MG63 (cell line): Measurements from ENCODE around the gene NNMT. TPM values are rescaled to one million over a fixed set of nuclear protein-coding genes. Genes with fewer than 3 reads are reported as not detected.

Experiments
- DNase-seq: peaks from one replicate; pipeline ENCODE4 v3.0.0-alpha.2; 2020
- H3K27me3 ChIP-seq: fragments of 250-450 bp; sonication (Bioruptor Pico); 2 replicates; pipeline ENCODE4 v1.5.1; 2020; ENCODE audit warnings: mild to moderate bottlenecking, moderate library complexity
- H3K36me3 ChIP-seq: fragments of 250-450 bp; sonication (Bioruptor Pico); 2 replicates; pipeline ENCODE4 v1.5.1; 2020; ENCODE audit warnings: mild to moderate bottlenecking, moderate library complexity
- H3K4me3 ChIP-seq: fragments of 250-450 bp; sonication (Bioruptor Pico); 2 replicates; pipeline ENCODE4 v1.5.1; 2020; ENCODE audit warnings: mild to moderate bottlenecking, moderate library complexity
- H3K9me3 ChIP-seq: fragments of 250-450 bp; sonication (Bioruptor Pico); 2 replicates; pipeline ENCODE4 v1.5.1; 2020; ENCODE audit warnings: mild to moderate bottlenecking, moderate library complexity
- total RNA-seq: library from RNA; depleted of rRNA; stranded (reverse); fragments of >200 nt; shearing (Covaris generic); gene quantifications from 2 replicates; pipeline ENCODE4 v1.2.3, GENCODE V29; 2014; ENCODE audit warnings: low replicate concordance

NNMT gene
- total RNA-seq, 1 experiment from 2014 or later: 715 TPM

- Histone ChIP-seq H3K9me3 (no peaks in the 10 kb centered on the region), H3K36me3 (no peaks in the 10 kb centered on the region), H3K27me3 (no peaks in the 10 kb centered on the region), H3K4me3 (no peak overlapping the region)
- DNase-seq: no peak
These were observed 36.6 kb upstream of the NNMT start for GRCh38 chr11:114259551-114259983.

- H3K9me3 ChIP-seq: no peaks in the 10 kb centered on the region
- no peaks in the 10 kb centered on the region for H3K36me3 ChIP-seq
- H3K27me3 ChIP-seq: peaks cover 2% of the 10 kb centered on the region; the same call in 1 of the 2 replicates
- no peak for DNase-seq
- no peak overlapping the region for H3K4me3 ChIP-seq
These were observed 36.1 kb upstream of the NNMT start for GRCh38 chr11:114260077-114260476.

DNA sequence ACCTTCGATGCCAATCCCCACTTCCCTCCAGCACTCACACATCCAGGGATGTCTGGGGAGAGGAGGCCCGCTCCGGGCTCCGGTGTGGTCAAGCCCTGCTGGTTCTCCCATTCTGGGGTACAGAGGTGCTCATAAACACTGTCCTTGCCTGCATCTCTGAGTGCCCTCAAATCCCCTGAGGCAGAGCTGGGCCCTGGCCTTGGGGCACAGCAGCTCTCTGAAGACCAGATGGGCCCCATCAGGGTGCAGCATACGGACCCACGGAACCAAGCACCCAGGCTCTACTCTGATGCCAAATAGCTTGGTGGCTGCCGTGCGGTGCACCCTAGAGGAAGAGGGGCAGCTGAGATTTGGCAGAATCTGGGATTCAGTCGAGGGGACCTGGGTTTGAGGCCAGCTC lies 35.7 kb upstream of the NNMT start:
- no peak for DNase-seq
- Histone ChIP-seq H3K36me3 (no peaks in the 10 kb centered on the region), H3K9me3 (no peaks in the 10 kb centered on the region), H3K27me3 (peaks cover 3% of the 10 kb centered on the region; the same call in 1 of the 2 replicates), H3K4me3 (no peak overlapping the region)

- Histone ChIP-seq H3K4me3 (no peak overlapping the region), H3K27me3 (peaks cover 3% of the 10 kb centered on the region; the same call in 1 of the 2 replicates), H3K9me3 (no peaks in the 10 kb centered on the region), H3K36me3 (no peaks in the 10 kb centered on the region)
- no peak for DNase-seq
These were observed 34.4 kb upstream of the NNMT start for GRCh38 chr11:114261791-114262190.

- DNase-seq: no peak
- H3K27me3 ChIP-seq: peaks cover 3% of the 10 kb centered on the region; the same call in 1 of the 2 replicates
- no peaks in the 10 kb centered on the region for H3K36me3 ChIP-seq
- no peak overlapping the region for H3K4me3 ChIP-seq
- H3K9me3 ChIP-seq: no peaks in the 10 kb centered on the region
These were observed 33.3 kb upstream of the NNMT start for GRCh38 chr11:114262681-114263512.

GRCh38 chr11:114263513-114264170 lies 32.6 kb upstream of the NNMT start:
- Histone ChIP-seq H3K9me3 (no peaks in the 10 kb centered on the region), H3K36me3 (no peaks in the 10 kb centered on the region), H3K27me3 (peaks cover 3% of the 10 kb centered on the region; the same call in 1 of the 2 replicates), H3K4me3 (no peak overlapping the region)
- DNase-seq: no peak

GRCh38 chr11:114264381-114264780 lies 31.8 kb upstream of the NNMT start:
- H3K36me3 ChIP-seq: no peaks in the 10 kb centered on the region
- H3K4me3 ChIP-seq: no peak overlapping the region
- DNase-seq: no peak
- H3K27me3 ChIP-seq: peaks cover 3% of the 10 kb centered on the region
- H3K9me3 ChIP-seq: no peaks in the 10 kb centered on the region

DNA sequence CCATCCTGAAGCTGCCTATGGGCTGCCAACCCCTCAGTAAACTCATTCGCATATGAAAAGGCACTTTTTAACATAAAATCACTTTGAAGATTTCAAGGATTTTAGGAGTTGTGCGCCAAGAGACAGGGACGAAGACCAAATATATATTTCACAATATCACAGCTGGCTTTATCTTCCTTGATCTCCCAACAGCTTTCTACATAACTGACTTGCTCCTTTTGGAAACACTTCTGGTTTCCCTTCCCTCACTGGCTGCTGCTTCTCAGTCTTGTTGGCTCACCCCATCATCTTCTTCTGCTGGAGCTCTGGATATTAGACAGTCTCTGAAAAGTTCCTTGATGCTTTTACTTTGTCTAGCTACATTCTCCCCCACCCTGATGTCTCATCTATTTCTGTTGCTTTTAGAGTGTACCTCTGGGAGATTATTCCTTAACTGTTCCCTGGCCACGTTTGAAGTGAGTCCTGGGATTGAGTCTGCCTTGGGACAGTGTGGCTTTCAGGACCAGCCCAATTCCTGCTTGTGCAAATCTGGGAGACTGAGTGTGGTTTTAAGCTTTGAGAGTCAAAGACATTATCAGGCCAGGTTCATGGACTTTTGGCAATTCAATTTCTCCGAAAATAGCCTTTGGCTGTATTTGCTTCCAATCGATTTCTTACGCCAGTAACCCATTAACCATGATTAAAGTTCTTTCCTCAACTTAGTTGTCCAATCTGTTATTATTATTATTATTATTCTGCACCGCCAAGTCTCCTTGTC lies 30.9 kb upstream of the NNMT start:
- H3K9me3 ChIP-seq: no peaks in the 10 kb centered on the region
- H3K36me3 ChIP-seq: no peaks in the 10 kb centered on the region
- no peak for DNase-seq
- no peak overlapping the region for H3K4me3 ChIP-seq
- H3K27me3 ChIP-seq: peaks cover 3% of the 10 kb centered on the region

DNA sequence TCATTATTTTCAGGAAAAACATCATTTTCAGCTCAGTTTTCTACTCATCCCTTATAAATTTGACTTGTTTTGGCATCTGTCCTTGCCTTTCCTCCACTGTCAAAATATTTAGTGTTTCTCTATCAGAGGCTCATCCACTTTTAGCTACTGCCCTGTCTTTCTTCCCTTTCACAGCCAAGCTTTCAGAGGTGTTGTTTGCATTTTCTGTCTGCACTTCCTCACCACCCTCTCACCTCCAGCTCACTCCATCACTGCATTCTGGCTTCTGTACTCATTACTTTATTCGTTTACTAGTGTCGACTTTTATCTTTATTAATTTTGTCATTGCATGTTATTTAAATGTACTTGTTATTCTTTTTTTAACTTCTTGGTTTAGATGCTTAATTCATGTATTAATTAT lies 26.7 kb upstream of the NNMT start:
- DNase-seq: no peak
- Histone ChIP-seq H3K27me3 (peaks cover 3% of the 10 kb centered on the region), H3K4me3 (no peak overlapping the region)

DNA sequence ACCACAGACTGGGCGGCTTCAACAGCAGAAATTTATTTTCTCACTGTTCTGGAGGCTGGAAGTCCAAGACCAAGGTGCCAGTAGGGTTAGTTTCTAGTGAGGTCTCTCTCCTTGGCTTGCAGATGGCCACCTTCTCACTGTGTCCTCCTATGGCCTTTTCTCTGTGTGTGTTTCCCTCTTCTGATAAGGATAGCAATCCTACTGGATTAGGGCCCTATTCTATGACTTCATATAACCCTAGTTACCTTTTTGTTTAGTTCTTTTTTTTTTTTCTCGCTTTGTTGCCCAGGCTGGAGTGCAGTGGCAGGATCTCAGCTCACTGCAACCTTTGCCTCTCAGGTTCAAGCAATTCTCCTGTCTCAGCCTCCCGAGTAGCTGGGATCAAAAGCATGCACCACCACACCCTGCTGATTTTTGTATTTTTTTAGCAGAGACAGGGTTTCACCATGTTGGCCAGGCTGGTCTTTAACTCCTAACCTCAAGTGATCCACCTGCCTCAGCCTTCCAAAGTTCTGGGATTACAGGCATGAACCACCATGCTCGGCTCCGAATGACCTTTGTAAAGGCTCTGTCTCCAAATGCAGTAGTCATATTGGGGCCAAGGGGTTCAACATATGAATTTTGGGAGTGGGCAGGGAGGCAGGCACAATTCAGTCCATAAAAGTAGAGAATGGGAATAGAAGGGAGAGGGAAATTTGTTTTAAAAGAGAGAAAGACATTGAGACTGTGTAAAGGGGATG lies 25.5 kb upstream of the NNMT start:
- peaks cover 3% of the 10 kb centered on the region; the same call in 1 of the 2 replicates for H3K27me3 ChIP-seq

More for the DNA sequence above, 26.7 kb upstream of the NNMT start:
- Histone ChIP-seq H3K9me3 (no peaks in the 10 kb centered on the region), H3K36me3 (no peaks in the 10 kb centered on the region)

GRCh38 chr11:114271316-114271715 lies 24.9 kb upstream of the NNMT start:
- no peak for DNase-seq
- no peaks in the 10 kb centered on the region for H3K36me3 ChIP-seq
- no peaks in the 10 kb centered on the region for H3K9me3 ChIP-seq
- peaks cover 3% of the 10 kb centered on the region; the same call in 1 of the 2 replicates for H3K27me3 ChIP-seq
- H3K4me3 ChIP-seq: no peak overlapping the region

More for the DNA sequence above, 25.5 kb upstream of the NNMT start:
- Histone ChIP-seq H3K36me3 (no peaks in the 10 kb centered on the region), H3K9me3 (no peaks in the 10 kb centered on the region), H3K4me3 (no peak overlapping the region)
- DNase-seq: no peak

- Histone ChIP-seq H3K36me3 (no peaks in the 10 kb centered on the region), H3K4me3 (no peak overlapping the region), H3K27me3 (peaks cover 3% of the 10 kb centered on the region; the same call in 1 of the 2 replicates), H3K9me3 (no peaks in the 10 kb centered on the region)
- DNase-seq: no peak
These were observed 23.9 kb upstream of the NNMT start for GRCh38 chr11:114272311-114272710.

GRCh38 chr11:114273071-114273470 lies 23.1 kb upstream of the NNMT start:
- no peaks in the 10 kb centered on the region for H3K36me3 ChIP-seq
- no peaks in the 10 kb centered on the region for H3K9me3 ChIP-seq
- H3K27me3 ChIP-seq: peaks cover 3% of the 10 kb centered on the region; the same call in 1 of the 2 replicates
- H3K4me3 ChIP-seq: no peak overlapping the region
- DNase-seq: no peak

- Histone ChIP-seq H3K27me3 (peaks cover 3% of the 10 kb centered on the region; the same call in 1 of the 2 replicates), H3K4me3 (no peak overlapping the region), H3K36me3 (no peaks in the 10 kb centered on the region), H3K9me3 (no peaks in the 10 kb centered on the region)
- DNase-seq: no peak
These were observed 22.1 kb upstream of the NNMT start for GRCh38 chr11:114273890-114274635.

- no peak for DNase-seq
- Histone ChIP-seq H3K4me3 (no peak overlapping the region), H3K36me3 (no peaks in the 10 kb centered on the region), H3K27me3 (0 out of 2 replicates have a peak, but pooled peaks cover 3% of the 10 kb centered on the region), H3K9me3 (no peaks in the 10 kb centered on the region)
These were observed 21.6 kb upstream of the NNMT start for GRCh38 chr11:114274637-114275036.

DNA sequence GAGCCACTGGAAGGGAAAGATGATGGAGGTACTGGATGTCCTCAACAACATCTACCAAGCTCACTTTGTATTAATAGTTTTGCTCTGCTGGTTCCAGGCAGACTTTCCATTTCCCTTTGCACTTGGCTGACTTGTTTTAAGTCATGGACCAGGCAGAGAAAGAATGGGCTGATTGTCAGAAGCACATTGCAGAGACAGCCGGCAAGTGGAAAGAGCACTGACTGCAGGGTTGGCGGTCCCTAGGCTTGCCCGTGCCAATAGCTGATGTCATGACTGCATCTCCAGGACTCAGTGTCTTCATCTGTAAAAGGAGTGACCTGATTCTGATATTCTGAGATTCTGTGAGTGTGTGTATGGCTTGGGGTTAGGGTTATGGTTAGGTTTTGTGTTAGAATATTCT lies 20.9 kb upstream of the NNMT start:
- H3K9me3 ChIP-seq: no peaks in the 10 kb centered on the region
- no peak overlapping the region for H3K4me3 ChIP-seq
- no peak for DNase-seq
- H3K36me3 ChIP-seq: no peaks in the 10 kb centered on the region
- 0 out of 2 replicates have a peak, but pooled peaks cover 3% of the 10 kb centered on the region for H3K27me3 ChIP-seq
